Skeletal muscle satellite cell (primary cell): Measurements from ENCODE around the gene GDE1.

Experiments
- H3K27me3 ChIP-seq: 2 replicates; pipeline ENCODE4 v1.7.0; 2013; ENCODE audit warnings: low read length; ENCODE audit not compliant: control insufficient read depth, insufficient read depth
- H3K36me3 ChIP-seq: 2 replicates; pipeline ENCODE4 v1.7.0; 2013; ENCODE audit warnings: mild to moderate bottlenecking, control low read depth, low read length; ENCODE audit not compliant: insufficient read depth
- H3K4me1 ChIP-seq: 2 replicates; pipeline ENCODE4 v1.7.0; 2013; ENCODE audit warnings: low read length; ENCODE audit not compliant: control insufficient read depth, insufficient read depth
- H3K4me2 ChIP-seq: 2 replicates; pipeline ENCODE4 v1.7.0; 2013; ENCODE audit warnings: mild to moderate bottlenecking, low read length
- H3K4me3 ChIP-seq: 2 replicates; pipeline ENCODE4 v1.7.0; 2013; ENCODE audit warnings: low read length
- H3K9ac ChIP-seq: 2 replicates; pipeline ENCODE4 v1.7.0; 2013; ENCODE audit warnings: mild to moderate bottlenecking, low read depth, low read length, moderate library complexity
- H3K9me3 ChIP-seq: replicated peaks from 2 replicates; pipeline ENCODE4 v1.7.0; 2013; ENCODE audit warnings: mild to moderate bottlenecking, control low read depth, low read length

Gene GDE1

DNA sequence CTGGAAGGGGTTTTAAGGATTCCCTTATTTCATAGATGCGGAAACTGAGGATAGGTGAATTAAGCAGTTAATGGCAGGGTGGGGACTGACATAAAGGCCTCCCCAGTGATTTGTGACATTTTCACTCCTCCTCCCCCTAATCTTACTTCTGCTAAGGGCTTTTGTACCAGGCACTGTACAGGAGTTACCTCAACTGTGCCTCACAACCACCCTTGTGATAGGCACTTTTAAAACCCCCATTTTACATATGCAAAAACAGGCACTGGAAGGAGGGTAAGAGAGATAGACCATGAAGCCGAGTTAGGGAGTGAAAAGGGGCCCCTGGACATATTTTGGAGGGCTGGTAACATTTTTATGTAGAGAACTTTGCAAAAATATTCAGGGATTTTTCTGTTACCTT lies 862 bp upstream of the GDE1 start:
- Histone ChIP-seq H3K4me1 (peaks cover 21% of the 10 kb centered on the region), H3K9ac (no peak overlapping the region), H3K27me3 (no peaks in the 10 kb centered on the region), H3K4me2 (no peak overlapping the region), H3K4me3 (no peak overlapping the region), H3K36me3 (peaks cover under 1% of the 10 kb centered on the region), H3K9me3 (no peaks in the 10 kb centered on the region)

DNA sequence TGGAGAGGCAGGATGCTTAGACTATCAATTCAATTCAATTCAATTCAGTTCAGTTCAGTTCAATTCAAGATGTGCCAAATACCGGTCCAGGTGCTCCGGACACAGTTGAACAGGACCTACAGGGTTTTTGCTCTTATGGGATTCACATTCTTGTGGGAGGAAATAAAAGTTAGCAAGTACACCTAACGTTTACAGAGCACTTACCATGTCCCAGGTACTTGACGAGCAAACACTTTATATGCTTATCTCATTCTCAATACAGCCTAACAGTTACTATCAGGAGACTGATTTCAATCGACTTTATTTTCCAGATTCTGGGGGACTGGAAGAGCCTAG lies 467 bp upstream of the GDE1 start:
- no peaks in the 10 kb centered on the region for H3K9me3 ChIP-seq
- H3K4me3 ChIP-seq: no peak overlapping the region
- H3K36me3 ChIP-seq: no peaks in the 10 kb centered on the region
- H3K27me3 ChIP-seq: no peaks in the 10 kb centered on the region
- peaks cover 25% of the 10 kb centered on the region for H3K4me1 ChIP-seq
- H3K9ac ChIP-seq: no peak overlapping the region
- peak overlapping the region; percentile 99 for H3K4me2 ChIP-seq

DNA sequence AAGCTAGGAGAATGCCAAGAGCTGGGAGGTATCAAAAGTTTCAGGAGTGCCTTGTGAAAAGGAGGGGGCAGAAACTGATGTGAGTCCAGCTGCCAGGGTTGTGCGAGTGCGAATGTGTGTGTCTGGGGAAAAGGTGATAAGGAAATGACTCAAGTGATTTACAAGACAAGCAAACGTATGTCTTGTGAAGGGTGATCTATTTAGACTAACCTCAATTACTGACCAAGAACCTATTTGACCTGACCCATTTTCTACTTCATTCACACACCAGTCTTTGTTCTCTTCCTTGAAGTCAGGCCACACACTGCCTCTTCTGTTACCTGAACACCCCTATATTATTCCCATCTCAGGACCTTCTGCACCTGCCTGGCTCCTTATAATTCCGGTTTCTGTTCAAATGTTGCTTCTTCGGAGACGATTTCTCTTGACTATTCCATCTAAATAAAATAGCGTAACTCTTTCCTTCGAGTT lies 1.0 kb downstream of the GDE1 start:
- Histone ChIP-seq H3K9me3 (no peaks in the 10 kb centered on the region), H3K4me1 (peaks cover 32% of the 10 kb centered on the region), H3K4me3 (peak overlapping the region; percentile 91), H3K27me3 (no peaks in the 10 kb centered on the region), H3K36me3 (peaks cover 9% of the 10 kb centered on the region), H3K9ac (peak overlapping the region; percentile 84), H3K4me2 (peak overlapping the region; percentile 99)

DNA sequence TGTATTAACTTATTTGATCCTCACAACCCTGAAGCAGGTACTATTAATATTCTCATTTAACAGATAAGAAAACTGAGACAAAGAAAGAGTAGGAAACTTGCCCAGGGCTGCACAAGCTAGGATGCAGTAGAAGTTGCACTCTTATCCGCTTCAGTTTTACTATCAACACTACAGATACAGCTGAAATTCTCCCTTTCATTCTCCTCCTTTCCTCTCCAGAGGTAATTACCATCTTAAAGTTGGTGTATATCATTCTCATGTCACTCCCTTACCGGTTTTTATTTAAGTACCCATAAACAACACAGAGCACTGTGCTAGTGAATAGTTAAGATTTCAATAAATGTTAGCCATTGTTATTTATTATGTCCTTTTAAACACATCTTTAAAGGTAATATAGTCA lies 3.5 kb downstream of the GDE1 start:
- H3K4me3 ChIP-seq: no peak overlapping the region
- H3K27me3 ChIP-seq: no peaks in the 10 kb centered on the region
- H3K4me1 ChIP-seq: peaks cover 24% of the 10 kb centered on the region
- H3K9me3 ChIP-seq: no peaks in the 10 kb centered on the region
- no peak overlapping the region for H3K9ac ChIP-seq
- peaks cover 17% of the 10 kb centered on the region for H3K36me3 ChIP-seq
- no peak overlapping the region for H3K4me2 ChIP-seq

DNA sequence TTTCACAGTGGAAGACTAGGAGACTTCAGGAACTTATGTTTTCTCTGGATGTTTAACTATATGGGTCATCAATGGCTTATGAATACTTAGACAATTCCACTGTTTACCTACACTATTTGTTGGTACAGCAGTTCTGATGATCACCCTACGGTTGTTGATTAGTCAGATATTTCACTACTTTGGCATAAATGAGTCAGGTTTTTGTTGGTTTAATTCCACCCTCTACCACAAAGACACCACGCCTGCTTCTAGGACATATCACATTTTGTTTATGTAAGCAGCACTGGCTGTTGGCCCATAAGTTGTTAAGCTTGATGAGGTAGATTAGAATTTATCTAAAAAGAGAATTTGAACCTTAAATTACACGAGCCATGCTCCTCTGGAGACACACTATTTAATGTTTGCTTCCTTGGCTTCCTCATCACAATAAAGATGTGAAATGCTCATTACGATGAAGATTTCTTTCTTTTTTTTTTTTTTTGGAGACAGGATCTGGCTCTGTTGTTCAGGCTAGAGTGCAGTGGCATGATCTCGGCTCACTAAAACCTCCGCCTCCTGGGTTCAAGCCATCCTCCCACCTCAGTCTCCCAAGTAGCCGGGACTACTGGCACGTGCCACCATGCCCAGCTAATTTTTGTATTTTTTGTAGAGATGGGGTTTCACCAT lies 4.3 kb downstream of the GDE1 start:
- no peaks in the 10 kb centered on the region for H3K27me3 ChIP-seq
- peak overlapping the region; percentile 14 for H3K4me2 ChIP-seq
- H3K9me3 ChIP-seq: no peaks in the 10 kb centered on the region
- peaks cover 17% of the 10 kb centered on the region for H3K36me3 ChIP-seq
- H3K4me3 ChIP-seq: no peak overlapping the region
- H3K4me1 ChIP-seq: peaks cover 24% of the 10 kb centered on the region
- no peak overlapping the region for H3K9ac ChIP-seq

DNA sequence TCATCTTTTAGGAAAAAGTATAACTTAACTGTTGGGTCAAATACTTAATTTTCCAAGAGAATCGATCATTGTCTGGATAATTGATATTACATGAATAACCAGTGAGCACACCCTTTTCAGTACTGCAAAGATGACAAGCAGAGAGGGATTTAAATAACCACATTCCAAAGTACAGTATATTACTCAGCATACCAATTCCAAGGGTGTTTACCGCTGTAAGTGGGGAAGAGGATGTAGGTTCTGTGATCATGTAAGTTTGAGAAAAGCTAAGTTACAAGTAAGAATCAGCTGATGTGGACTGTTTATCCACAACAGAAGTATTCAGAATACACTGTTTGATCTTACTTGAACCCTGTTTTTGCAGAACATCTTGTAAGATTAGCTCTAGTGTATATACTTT lies 6.1 kb downstream of the GDE1 start:
- no peak overlapping the region for H3K4me3 ChIP-seq

DNA sequence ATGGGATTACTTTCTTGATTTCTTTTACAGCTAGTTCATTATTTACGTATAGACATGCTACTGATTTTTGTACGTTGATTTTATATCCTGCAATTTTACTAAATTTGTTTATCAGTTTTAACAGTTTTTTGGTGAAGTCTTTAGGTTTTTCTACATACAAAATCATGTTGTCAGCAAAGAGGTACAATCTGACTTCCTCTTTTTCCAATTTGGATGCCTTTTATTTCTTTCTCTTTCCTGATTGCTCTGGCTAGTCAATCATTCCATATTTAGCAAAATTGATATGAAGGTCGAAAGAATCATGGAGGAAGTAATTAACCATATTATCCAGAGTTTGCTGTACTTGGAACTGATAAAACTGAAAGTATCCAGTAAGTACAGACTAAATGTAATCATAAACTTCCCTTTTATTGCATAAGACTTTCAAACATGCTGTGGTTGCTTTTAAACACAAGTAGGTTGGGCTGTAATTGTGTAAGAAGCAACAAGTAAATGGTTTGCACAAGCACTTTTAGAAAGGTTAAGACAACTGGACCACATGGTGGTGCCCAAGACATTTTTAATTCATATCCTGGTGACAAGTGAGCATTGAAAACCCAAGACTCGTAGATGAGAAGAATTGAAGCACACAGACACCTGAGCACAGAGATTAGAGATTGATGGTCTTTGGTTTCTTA lies 8.4 kb downstream of the GDE1 start:
- H3K9ac ChIP-seq: no peak overlapping the region

More for the DNA sequence above, 6.1 kb downstream of the GDE1 start:
- Histone ChIP-seq H3K9ac (no peak overlapping the region), H3K27me3 (no peaks in the 10 kb centered on the region), H3K9me3 (no peaks in the 10 kb centered on the region), H3K4me1 (peaks cover 20% of the 10 kb centered on the region), H3K36me3 (peaks cover 19% of the 10 kb centered on the region), H3K4me2 (no peak overlapping the region)

DNA sequence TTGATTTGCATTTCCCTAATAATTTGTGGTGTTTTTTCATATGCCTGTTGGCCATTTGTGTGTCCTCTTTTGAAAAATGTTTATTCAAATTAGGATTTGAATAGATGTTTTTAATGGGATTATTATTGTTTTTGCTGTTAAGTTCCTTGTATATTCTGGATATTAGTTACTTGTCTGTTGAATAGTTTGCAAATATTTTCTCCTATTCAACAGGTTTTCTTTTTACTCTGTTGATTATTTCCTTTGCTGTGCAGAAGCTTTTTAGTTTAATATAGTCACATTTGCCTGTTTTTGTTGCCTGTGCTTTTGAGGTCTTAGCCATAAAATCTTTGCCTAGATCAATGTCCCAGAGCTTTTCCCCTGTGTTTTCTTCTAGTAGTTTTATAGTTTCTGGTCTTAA lies 9.6 kb downstream of the GDE1 start:
- H3K27me3 ChIP-seq: no peaks in the 10 kb centered on the region
- no peaks in the 10 kb centered on the region for H3K9me3 ChIP-seq
- H3K9ac ChIP-seq: no peak overlapping the region
- peaks cover 6% of the 10 kb centered on the region for H3K4me1 ChIP-seq
- no peak overlapping the region for H3K4me2 ChIP-seq
- no peak overlapping the region for H3K4me3 ChIP-seq
- H3K36me3 ChIP-seq: peaks cover 27% of the 10 kb centered on the region

More for the DNA sequence above, 8.4 kb downstream of the GDE1 start:
- Histone ChIP-seq H3K4me3 (no peak overlapping the region), H3K9me3 (no peaks in the 10 kb centered on the region), H3K4me2 (no peak overlapping the region), H3K27me3 (no peaks in the 10 kb centered on the region), H3K4me1 (peaks cover 12% of the 10 kb centered on the region), H3K36me3 (peaks cover 25% of the 10 kb centered on the region)

DNA sequence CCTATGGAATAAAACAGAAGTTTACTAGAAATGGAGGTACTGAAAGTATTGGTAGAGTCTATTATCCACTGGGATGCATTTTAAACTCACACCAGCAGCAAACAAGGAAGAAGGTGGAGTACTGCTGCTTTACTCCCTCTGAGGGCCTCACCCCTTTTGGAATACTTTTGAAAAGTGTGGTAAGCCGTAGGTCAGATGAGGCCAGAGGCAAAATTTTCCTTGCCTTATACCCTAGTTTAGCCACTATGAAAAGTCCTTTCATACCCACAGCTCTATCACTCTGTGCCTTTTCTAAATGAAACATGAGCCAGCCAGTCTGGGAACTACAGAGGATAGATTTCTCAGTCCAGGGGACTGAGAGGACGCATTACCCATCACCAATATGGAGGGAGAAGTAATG lies 14.0 kb downstream of the GDE1 start:
- Histone ChIP-seq H3K27me3 (no peaks in the 10 kb centered on the region), H3K9ac (no peak overlapping the region), H3K9me3 (no peaks in the 10 kb centered on the region), H3K4me1 (peaks cover 11% of the 10 kb centered on the region), H3K36me3 (peaks cover 35% of the 10 kb centered on the region), H3K4me2 (no peak overlapping the region), H3K4me3 (no peak overlapping the region)

DNA sequence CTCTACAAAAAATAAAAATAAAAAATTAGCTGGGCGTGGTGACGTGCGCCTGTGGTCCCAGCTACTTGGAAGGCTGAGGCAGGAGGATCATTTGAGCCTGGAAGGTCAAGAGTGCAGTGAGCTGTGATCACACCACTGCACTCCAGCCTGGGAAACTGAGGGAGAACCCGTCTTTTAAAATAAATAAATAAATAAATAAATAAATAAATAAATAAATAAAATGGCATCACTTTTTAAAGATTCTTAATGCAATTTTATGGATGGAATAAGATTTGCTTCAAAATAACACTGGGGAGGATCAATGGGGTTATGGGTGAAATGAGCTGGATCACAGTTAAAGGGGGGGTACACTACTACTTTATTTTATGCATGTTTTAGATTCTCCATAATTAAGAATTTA lies 14.9 kb downstream of the GDE1 start:
- H3K4me1 ChIP-seq: peaks cover 11% of the 10 kb centered on the region
- no peaks in the 10 kb centered on the region for H3K9me3 ChIP-seq
- no peaks in the 10 kb centered on the region for H3K27me3 ChIP-seq
- no peak overlapping the region for H3K4me2 ChIP-seq
- H3K9ac ChIP-seq: no peak overlapping the region
- H3K4me3 ChIP-seq: no peak overlapping the region
- H3K36me3 ChIP-seq: peaks cover 42% of the 10 kb centered on the region

DNA sequence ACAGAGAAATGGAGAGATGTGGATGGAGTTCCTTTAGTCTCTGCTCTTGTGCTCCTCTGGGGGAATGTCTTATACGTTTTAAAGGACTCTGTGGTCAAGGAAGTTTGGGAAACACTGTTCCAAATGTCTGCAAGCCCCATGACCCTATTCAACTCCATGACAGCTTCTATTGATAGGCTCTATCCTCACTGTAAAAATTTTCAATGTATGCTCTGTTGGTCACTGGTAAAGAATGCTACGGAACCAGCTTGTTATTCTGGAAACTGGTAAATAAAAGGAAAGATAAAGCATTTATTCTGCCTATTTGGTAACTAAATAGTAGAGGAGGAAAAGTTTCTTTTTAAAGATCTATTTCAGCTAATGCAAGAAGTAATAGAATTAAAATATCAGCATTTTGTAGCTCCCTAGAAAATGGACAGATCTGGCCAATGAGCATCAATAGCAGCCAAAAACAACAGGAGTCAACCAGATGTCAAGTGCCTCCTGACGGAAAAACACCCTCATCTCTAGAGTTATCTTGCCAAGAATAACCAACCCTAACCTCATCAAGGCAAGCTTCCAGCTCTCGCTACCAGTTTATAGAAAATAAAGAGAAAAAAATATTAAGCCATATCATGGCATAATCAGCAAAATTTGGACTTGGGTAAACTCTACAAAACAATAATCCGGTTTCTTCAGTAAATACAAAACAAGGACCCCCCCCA lies 16.1 kb downstream of the GDE1 start:
- Histone ChIP-seq H3K9ac (no peak overlapping the region), H3K4me1 (peaks cover 11% of the 10 kb centered on the region), H3K9me3 (no peaks in the 10 kb centered on the region), H3K36me3 (peaks cover 49% of the 10 kb centered on the region), H3K4me3 (no peak overlapping the region), H3K4me2 (no peak overlapping the region), H3K27me3 (no peaks in the 10 kb centered on the region)
